RWPE1 (cell line): Measurements from ENCODE around the gene MET.

Experiments used
- CTCF ChIA-PET: fragments of 350-600 bp; sonication (Branson Sonifier 250); formaldehyde crosslinking; extraction: SDS; loops from one replicate; lab custom pipeline; 2021; lab: Yijun Ruan, JAX
- POLR2A ChIA-PET: fragments of 400-600 bp; formaldehyde crosslinking; extraction: SDS; loops from one replicate; lab custom pipeline; 2020; ENCODE audit warnings: antibody characterized with exemption; ENCODE audit not compliant: low non-redundant PET; lab: Yijun Ruan, JAX
- DNase-seq: peaks from one replicate; pipeline ENCODE4 v3.0.0; 2012; ENCODE audit warnings: low spot score
- H3K27ac ChIP-seq: fragments of 450-650 bp; 2 replicates; pipeline ENCODE4 v1.5.1; 2017
- TF ChIP-seq, protein P1 (sequence below): fragments of 450-650 bp; conservative IDR thresholded peaks from 2 replicates; pipeline ENCODE4 v1.5.1; 2017; ENCODE audit warnings: low read depth, mild to moderate bottlenecking

MET gene

GRCh38 chr7:116731445-116732335, 59.7 kb downstream of the MET start:
- CTCF ChIA-PET = interaction anchor here (0.6 kb wide), 1 partner anchor 7 kb away, joined by 3 read pairs; no protein-coding TSS in a partner anchor
- no peak for DNase-seq

GRCh38 chr7:116732788-116733694, 61.0 kb downstream of the MET start:
- ChIA-PET CTCF (no interaction called here), POLR2A (no interaction called here)
- DNase-seq = no peak
- no peak overlapping the region for H3K27ac ChIP-seq
- TF ChIP-seq, protein P1, sequence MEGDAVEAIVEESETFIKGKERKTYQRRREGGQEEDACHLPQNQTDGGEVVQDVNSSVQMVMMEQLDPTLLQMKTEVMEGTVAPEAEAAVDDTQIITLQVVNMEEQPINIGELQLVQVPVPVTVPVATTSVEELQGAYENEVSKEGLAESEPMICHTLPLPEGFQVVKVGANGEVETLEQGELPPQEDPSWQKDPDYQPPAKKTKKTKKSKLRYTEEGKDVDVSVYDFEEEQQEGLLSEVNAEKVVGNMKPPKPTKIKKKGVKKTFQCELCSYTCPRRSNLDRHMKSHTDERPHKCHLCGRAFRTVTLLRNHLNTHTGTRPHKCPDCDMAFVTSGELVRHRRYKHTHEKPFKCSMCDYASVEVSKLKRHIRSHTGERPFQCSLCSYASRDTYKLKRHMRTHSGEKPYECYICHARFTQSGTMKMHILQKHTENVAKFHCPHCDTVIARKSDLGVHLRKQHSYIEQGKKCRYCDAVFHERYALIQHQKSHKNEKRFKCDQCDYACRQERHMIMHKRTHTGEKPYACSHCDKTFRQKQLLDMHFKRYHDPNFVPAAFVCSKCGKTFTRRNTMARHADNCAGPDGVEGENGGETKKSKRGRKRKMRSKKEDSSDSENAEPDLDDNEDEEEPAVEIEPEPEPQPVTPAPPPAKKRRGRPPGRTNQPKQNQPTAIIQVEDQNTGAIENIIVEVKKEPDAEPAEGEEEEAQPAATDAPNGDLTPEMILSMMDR = no peak

More at GRCh38 chr7:116731445-116732335, 59.7 kb downstream of the MET start:
- TF ChIP-seq, protein P1 = no peak
- POLR2A ChIA-PET = no interaction called here
- H3K27ac ChIP-seq = no peak overlapping the region

- ChIA-PET POLR2A (no interaction called here), CTCF (interaction anchor here (0.6 to 0.9 kb wide), 3 partner anchors 19 to 41 kb away, joined by 3 to 4 read pairs (median 3); no protein-coding TSS in a partner anchor)
- TF ChIP-seq, protein P1 = no peak
- no peak for DNase-seq
- H3K27ac ChIP-seq = no peak overlapping the region
Measured at GRCh38 chr7:116733924-116734580, 62.1 kb downstream of the MET start.

GRCh38 chr7:116734710-116735109, 62.7 kb downstream of the MET start:
- DNase-seq = no peak
- ChIA-PET CTCF (interaction anchor here (0.7 to 0.9 kb wide), 2 partner anchors 18 to 42 kb away, joined by 3 to 4 read pairs; no protein-coding TSS in a partner anchor), POLR2A (no interaction called here)
- TF ChIP-seq, protein P1 = no peak
- no peak overlapping the region for H3K27ac ChIP-seq

DNA sequence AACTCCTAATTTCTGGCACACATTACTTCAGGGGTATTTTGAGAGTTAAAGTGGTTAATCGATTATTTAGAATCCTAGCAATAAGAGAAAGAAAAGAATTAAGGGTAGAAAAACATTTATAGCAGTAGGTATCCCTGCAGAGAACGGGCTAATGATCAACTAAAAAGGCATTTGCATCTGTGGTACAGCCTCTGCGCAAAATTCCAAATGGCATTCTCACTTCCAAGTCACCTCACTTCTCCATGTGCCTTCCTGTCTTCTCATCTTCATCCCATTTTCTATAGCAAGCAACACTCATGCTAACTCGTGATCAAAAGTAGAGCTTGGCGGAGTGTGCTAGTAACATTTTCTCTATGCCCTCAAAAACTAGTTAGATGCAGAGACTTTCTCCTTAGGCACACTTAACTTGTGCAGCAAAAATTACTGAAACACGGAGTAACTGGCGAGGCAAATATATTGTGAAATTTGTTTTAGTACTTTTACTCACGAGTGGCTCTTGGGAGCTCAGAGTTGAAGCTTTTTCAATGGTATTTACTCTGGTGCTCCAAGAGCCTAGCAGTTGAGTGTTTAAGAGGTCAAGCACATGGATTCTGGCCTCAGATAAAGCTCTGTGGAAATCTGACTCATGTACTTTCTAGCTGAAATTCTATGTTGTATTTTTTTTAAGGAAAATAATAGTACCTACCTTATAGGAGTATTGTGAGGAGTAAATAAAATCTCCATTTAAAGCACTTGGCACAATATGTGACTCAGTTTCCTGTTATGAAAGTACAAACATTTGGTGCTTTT, 65.1 kb downstream of the MET start:
- H3K27ac ChIP-seq = no peak overlapping the region
- ChIA-PET CTCF (no interaction called here), POLR2A (no interaction called here)
- TF ChIP-seq, protein P1 = no peak
- DNase-seq = no peak
